HepG2 (cell line): ENCODE data around the gene LYRM4. TPM values are rescaled to one million over a fixed set of nuclear protein-coding genes. Genes with fewer than 3 reads are reported as not detected.

Source experiments
- PLRG1 ChIP-seq: fragments of 450-650 bp; conservative IDR thresholded peaks from 2 replicates; pipeline ENCODE4 v1.6.1; 2016
- RAD21 ChIP-seq: fragments of 450-650 bp; formaldehyde crosslinking; IDR thresholded peaks from 2 replicates; pipeline ENCODE4 v1.5.0; 2020; ENCODE audit warnings: mild to moderate bottlenecking
- SMAD1 ChIP-seq: sonication (generic); formaldehyde crosslinking; IDR thresholded peaks from 2 replicates; pipeline ENCODE4 v1.4.0; 2020; ENCODE audit warnings: missing genetic modification reagents, low read depth, mild to moderate bottlenecking, borderline replicate concordance
- SMAD3 ChIP-seq: sonication (generic); formaldehyde crosslinking; IDR thresholded peaks from 2 replicates; pipeline ENCODE4 v1.4.0; 2020; ENCODE audit warnings: missing genetic modification reagents
- TBX2 ChIP-seq: sonication (generic); formaldehyde crosslinking; IDR thresholded peaks from 2 replicates; pipeline ENCODE4 v1.5.0; 2020; ENCODE audit warnings: missing genetic modification reagents, mild to moderate bottlenecking, borderline replicate concordance
- TIGD3 ChIP-seq: sonication (generic); formaldehyde crosslinking; IDR thresholded peaks from 2 replicates; pipeline ENCODE4 v1.5.1; 2020; ENCODE audit warnings: mild to moderate bottlenecking, missing genetic modification reagents, borderline replicate concordance
- ZBTB3 ChIP-seq: sonication (generic); formaldehyde crosslinking; IDR thresholded peaks from 2 replicates; pipeline ENCODE4 v1.4.0; 2020; ENCODE audit warnings: low read depth, mild to moderate bottlenecking, moderate library complexity, missing genetic modification reagents, borderline replicate concordance
- ZFY ChIP-seq: sonication (generic); formaldehyde crosslinking; IDR thresholded peaks from 2 replicates; pipeline ENCODE4 v1.4.0; 2020; ENCODE audit warnings: missing genetic modification reagents
- ZNF124 ChIP-seq: sonication (generic); formaldehyde crosslinking; IDR thresholded peaks from 2 replicates; pipeline ENCODE4 v1.4.0; 2020; ENCODE audit warnings: missing genetic modification reagents
- ZNF230 ChIP-seq: sonication (generic); formaldehyde crosslinking; IDR thresholded peaks from 2 replicates; pipeline ENCODE4 v1.4.0; 2020; ENCODE audit warnings: mild to moderate bottlenecking, missing genetic modification reagents
- ZNF256 ChIP-seq: sonication (generic); formaldehyde crosslinking; conservative IDR thresholded peaks from 2 replicates; pipeline ENCODE4 v1.4.0; 2020; ENCODE audit warnings: missing genetic modification reagents
- ZNF501 ChIP-seq: sonication (generic); formaldehyde crosslinking; IDR thresholded peaks from 2 replicates; pipeline ENCODE4 v1.5.1; 2020; ENCODE audit warnings: mild to moderate bottlenecking, moderate library complexity, missing genetic modification reagents
- ZNF615 ChIP-seq: sonication (generic); formaldehyde crosslinking; IDR thresholded peaks from 2 replicates; pipeline ENCODE4 v1.5.0; 2020; ENCODE audit warnings: mild to moderate bottlenecking, missing genetic modification reagents, borderline replicate concordance
- ZNF75D ChIP-seq: sonication (generic); formaldehyde crosslinking; IDR thresholded peaks from 2 replicates; pipeline ENCODE4 v1.8.1; 2023; ENCODE audit warnings: missing genetic modification reagents, mild to moderate bottlenecking, borderline replicate concordance
- ZNF891 ChIP-seq: sonication (generic); formaldehyde crosslinking; IDR thresholded peaks from 2 replicates; pipeline ENCODE4 v1.5.0; 2020; ENCODE audit warnings: mild to moderate bottlenecking, missing genetic modification reagents
- ZSCAN9 ChIP-seq: IDR thresholded peaks from 2 replicates; pipeline ENCODE4 v1.6.1; 2016; ENCODE audit warnings: borderline replicate concordance
- polyA plus RNA-seq, 8 experiments: library from polyadenylated mRNA; depleted of rRNA in 3 of 8; stranded (reverse) in 7 of 8; unstranded in 1 of 8; fragments of >200 nt; fragmentation: Illumina TruSeq in 4 of 8; extraction: Trizol in 4 of 8; gene quantifications; 2 replicates each; pipeline versions ENCODE4 v1.2.1 to v1.2.3, GENCODE V29; 2011 to 2016; ENCODE audit warnings: low read depth in 4 of 8, missing spikeins in 1 of 8, mixed read lengths in 1 of 8; ENCODE audit not compliant: insufficient read depth in 1 of 8
- total RNA-seq, 5 experiments: library from RNA; depleted of rRNA; stranded (reverse); fragments of >200 nt; fragmentation: Illumina TruSeq; extraction: Trizol; gene quantifications; 2 replicates each; pipeline ENCODE4 v1.2.3, GENCODE V29; 2016; ENCODE audit warnings: low read depth in 1 of 5
- TF ChIP-seq, protein P1 (sequence below): sonication (generic); formaldehyde crosslinking; conservative IDR thresholded peaks from 2 replicates; pipeline ENCODE4 v1.4.0; 2020; ENCODE audit warnings: missing genetic modification reagents
- TF ChIP-seq, protein P2 (sequence below): sonication (generic); formaldehyde crosslinking; IDR thresholded peaks from 2 replicates; pipeline ENCODE4 v1.4.0; 2020; ENCODE audit warnings: missing genetic modification reagents, borderline replicate concordance
- TF ChIP-seq, protein P3 (sequence below): sonication (generic); formaldehyde crosslinking; IDR thresholded peaks from 2 replicates; pipeline ENCODE4 v1.4.0; 2020; ENCODE audit warnings: missing genetic modification reagents

The LYRM4 gene
- total and polyA plus RNA-seq, 2 of the 13 experiments (the other 11 are each of a cell fraction or from before 2014, with no cell fraction given) = 64.6 to 67.5 TPM

- TF ChIP-seq ZNF230 (CRISPR knock-in tag) = no peak
- no peak for TF ChIP-seq ZSCAN9 (CRISPR knock-in tag)
- 0 out of 2 replicates have a peak, but pooled peaks have one; percentile 33 for TF ChIP-seq TIGD3 (CRISPR knock-in tag)
- TF ChIP-seq, protein P1, sequence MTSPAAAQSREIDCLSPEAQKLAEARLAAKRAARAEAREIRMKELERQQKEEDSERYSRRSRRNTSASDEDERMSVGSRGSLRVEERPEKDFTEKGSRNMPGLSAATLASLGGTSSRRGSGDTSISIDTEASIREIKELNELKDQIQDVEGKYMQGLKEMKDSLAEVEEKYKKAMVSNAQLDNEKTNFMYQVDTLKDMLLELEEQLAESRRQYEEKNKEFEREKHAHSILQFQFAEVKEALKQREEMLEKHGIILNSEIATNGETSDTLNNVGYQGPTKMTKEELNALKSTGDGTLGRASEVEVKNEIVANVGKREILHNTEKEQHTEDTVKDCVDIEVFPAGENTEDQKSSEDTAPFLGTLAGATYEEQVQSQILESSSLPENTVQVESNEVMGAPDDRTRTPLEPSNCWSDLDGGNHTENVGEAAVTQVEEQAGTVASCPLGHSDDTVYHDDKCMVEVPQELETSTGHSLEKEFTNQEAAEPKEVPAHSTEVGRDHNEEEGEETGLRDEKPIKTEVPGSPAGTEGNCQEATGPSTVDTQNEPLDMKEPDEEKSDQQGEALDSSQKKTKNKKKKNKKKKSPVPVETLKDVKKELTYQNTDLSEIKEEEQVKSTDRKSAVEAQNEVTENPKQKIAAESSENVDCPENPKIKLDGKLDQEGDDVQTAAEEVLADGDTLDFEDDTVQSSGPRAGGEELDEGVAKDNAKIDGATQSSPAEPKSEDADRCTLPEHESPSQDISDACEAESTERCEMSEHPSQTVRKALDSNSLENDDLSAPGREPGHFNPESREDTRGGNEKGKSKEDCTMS (CRISPR knock-in tag) = no peak
- peak; percentile 52; the same call in 1 of the 2 replicates for TF ChIP-seq SMAD1 (CRISPR knock-in tag)
- peak; percentile 23; the same call in 1 of the 2 replicates for TF ChIP-seq ZFY (CRISPR knock-in tag)
- TF ChIP-seq TBX2 (CRISPR knock-in tag) = peak; percentile 73
- TF ChIP-seq ZNF256 = no peak
- TF ChIP-seq, protein P2, sequence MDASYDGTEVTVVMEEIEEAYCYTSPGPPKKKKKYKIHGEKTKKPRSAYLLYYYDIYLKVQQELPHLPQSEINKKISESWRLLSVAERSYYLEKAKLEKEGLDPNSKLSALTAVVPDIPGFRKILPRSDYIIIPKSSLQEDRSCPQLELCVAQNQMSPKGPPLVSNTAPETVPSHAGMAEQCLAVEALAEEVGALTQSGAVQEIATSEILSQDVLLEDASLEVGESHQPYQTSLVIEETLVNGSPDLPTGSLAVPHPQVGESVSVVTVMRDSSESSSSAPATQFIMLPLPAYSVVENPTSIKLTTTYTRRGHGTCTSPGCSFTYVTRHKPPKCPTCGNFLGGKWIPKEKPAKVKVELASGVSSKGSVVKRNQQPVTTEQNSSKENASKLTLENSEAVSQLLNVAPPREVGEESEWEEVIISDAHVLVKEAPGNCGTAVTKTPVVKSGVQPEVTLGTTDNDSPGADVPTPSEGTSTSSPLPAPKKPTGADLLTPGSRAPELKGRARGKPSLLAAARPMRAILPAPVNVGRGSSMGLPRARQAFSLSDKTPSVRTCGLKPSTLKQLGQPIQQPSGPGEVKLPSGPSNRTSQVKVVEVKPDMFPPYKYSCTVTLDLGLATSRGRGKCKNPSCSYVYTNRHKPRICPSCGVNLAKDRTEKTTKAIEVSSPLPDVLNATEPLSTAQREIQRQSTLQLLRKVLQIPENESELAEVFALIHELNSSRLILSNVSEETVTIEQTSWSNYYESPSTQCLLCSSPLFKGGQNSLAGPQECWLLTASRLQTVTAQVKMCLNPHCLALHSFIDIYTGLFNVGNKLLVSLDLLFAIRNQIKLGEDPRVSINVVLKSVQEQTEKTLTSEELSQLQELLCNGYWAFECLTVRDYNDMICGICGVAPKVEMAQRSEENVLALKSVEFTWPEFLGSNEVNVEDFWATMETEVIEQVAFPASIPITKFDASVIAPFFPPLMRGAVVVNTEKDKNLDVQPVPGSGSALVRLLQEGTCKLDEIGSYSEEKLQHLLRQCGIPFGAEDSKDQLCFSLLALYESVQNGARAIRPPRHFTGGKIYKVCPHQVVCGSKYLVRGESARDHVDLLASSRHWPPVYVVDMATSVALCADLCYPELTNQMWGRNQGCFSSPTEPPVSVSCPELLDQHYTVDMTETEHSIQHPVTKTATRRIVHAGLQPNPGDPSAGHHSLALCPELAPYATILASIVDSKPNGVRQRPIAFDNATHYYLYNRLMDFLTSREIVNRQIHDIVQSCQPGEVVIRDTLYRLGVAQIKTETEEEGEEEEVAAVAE (CRISPR knock-in tag) = no peak
- no peak for TF ChIP-seq PLRG1
- TF ChIP-seq ZNF75D (CRISPR knock-in tag) = no peak
- no peak for TF ChIP-seq ZNF124
- peak; percentile 56; the same call in 1 of the 2 replicates for TF ChIP-seq ZNF891 (CRISPR knock-in tag)
- TF ChIP-seq ZNF615 = no peak
- no peak for TF ChIP-seq SMAD3 (CRISPR knock-in tag)
- TF ChIP-seq ZNF501 (CRISPR knock-in tag) = 0 out of 2 replicates have a peak, but pooled peaks have one; percentile 29
- TF ChIP-seq, protein P3, sequence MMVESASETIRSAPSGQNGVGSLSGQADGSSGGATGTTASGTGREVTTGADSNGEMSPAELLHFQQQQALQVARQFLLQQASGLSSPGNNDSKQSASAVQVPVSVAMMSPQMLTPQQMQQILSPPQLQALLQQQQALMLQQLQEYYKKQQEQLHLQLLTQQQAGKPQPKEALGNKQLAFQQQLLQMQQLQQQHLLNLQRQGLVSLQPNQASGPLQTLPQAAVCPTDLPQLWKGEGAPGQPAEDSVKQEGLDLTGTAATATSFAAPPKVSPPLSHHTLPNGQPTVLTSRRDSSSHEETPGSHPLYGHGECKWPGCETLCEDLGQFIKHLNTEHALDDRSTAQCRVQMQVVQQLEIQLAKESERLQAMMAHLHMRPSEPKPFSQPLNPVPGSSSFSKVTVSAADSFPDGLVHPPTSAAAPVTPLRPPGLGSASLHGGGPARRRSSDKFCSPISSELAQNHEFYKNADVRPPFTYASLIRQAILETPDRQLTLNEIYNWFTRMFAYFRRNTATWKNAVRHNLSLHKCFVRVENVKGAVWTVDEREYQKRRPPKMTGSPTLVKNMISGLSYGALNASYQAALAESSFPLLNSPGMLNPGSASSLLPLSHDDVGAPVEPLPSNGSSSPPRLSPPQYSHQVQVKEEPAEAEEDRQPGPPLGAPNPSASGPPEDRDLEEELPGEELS (CRISPR knock-in tag) = peak; percentile 28; the same call in 1 of the 2 replicates
- TF ChIP-seq ZBTB3 = no peak
- TF ChIP-seq RAD21 (CRISPR knock-in tag) = no peak
Measured at GRCh38 chr6:5121479-5121878, 139.3 kb downstream of the LYRM4 start (continued).
